CD4-positive, alpha-beta T cell (primary cell): Measurements from ENCODE around the gene RPAP3. TPM values are rescaled to one million over a fixed set of nuclear protein-coding genes. Genes with fewer than 3 reads are reported as not detected.

ENCODE experiments used
- ATAC-seq: fragments of 200-7000 bp; cut with Tn5 transposase; one replicate; pipeline ENCODE4 v1.10.0; 2022; ENCODE audit warnings: mild to moderate bottlenecking; ENCODE audit not compliant: poor library complexity
- CTCF ChIA-PET: fragments of 350-600 bp; sonication (Branson Sonifier 250); formaldehyde crosslinking; loops from one replicate; lab custom pipeline; 2021; ENCODE audit warnings: antibody characterized with exemption, inconsistent platforms; lab: Charles Lee
- POLR2A ChIA-PET: fragments of 350-600 bp; sonication (Branson Sonifier 250); formaldehyde crosslinking; loops from one replicate; lab custom pipeline; 2021; ENCODE audit warnings: antibody characterized with exemption, inconsistent platforms; lab: Charles Lee
- DNase-seq, 14 experiments: peaks; one replicate each; pipeline ENCODE4 v3.0.0-alpha.2; 2013 to 2020; ENCODE audit warnings: mixed read lengths in 2 of 14
- H3K27ac ChIP-seq, 2 donors: one replicate each; pipeline versions ENCODE4 v1.5.1 to v1.7.0; 2013; ENCODE audit warnings: low read length in 2 of 2, low read depth in 1 of 2, mild to moderate bottlenecking in 1 of 2
- H3K27me3 ChIP-seq, 2 experiments: 1 replicate in 1 of 2; 2 replicates in 1 of 2; pipeline versions ENCODE4 v1.6.1 to v1.7.0; 2013; ENCODE audit warnings: low read length in 2 of 2, control low read depth in 1 of 2, mild to moderate bottlenecking in 1 of 2, moderate library complexity in 1 of 2; ENCODE audit not compliant: insufficient read depth in 2 of 2, control insufficient read depth in 1 of 2
- H3K36me3 ChIP-seq: one replicate; pipeline ENCODE4 v1.6.1; 2013; ENCODE audit warnings: low read length, control low read depth; ENCODE audit not compliant: insufficient read depth
- H3K4me1 ChIP-seq: one replicate; pipeline ENCODE4 v1.6.1; 2013; ENCODE audit warnings: low read length, control low read depth; ENCODE audit not compliant: insufficient read depth
- H3K4me3 ChIP-seq: one replicate; pipeline ENCODE4 v1.5.1; 2013; ENCODE audit warnings: mild to moderate bottlenecking, low read length, moderate library complexity
- H3K9me3 ChIP-seq, 2 experiments: 1 replicate in 1 of 2; 2 replicates in 1 of 2; pipeline versions ENCODE4 v1.6.1 to v1.7.0; 2013; ENCODE audit warnings: low read length in 2 of 2, mild to moderate bottlenecking in 2 of 2, control low read depth in 1 of 2, moderate library complexity in 1 of 2; ENCODE audit not compliant: control insufficient read depth in 1 of 2, insufficient read depth in 1 of 2
- H3K27ac Mint-ChIP-seq: one replicate; pipeline ENCODE4 v1.8.0; 2020; ENCODE audit warnings: mixed read lengths
- H3K27me3 Mint-ChIP-seq: one replicate; pipeline ENCODE4 v1.8.0; 2021; ENCODE audit warnings: mixed read lengths
- H3K36me3 Mint-ChIP-seq: one replicate; pipeline ENCODE4 v1.8.0; 2021; ENCODE audit warnings: low read depth, mixed read lengths
- H3K4me1 Mint-ChIP-seq: one replicate; pipeline ENCODE4 v1.8.0; 2021; ENCODE audit warnings: low read depth, mixed read lengths
- H3K4me3 Mint-ChIP-seq: one replicate; pipeline ENCODE4 v1.8.0; 2020; ENCODE audit warnings: mild to moderate bottlenecking, mixed read lengths
- H3K9me3 Mint-ChIP-seq: one replicate; pipeline ENCODE4 v1.8.0; 2020; ENCODE audit warnings: mixed read lengths
- CTCF ChIP-seq: fragments of 200-600 bp; IDR thresholded peaks from one replicate; pipeline ENCODE4 v1.8.0; 2022; ENCODE audit warnings: antibody characterized with exemption, mild to moderate bottlenecking
- intact Hi-C, 2 experiments: fragments of 100-400 bp; cut with DNase I in 1 of 2; cut with micrococcal nuclease in 1 of 2; formaldehyde crosslinking; loops; one replicate each; pipeline versions ENCODE4 v1.15.1 to v1.9.0; 2023 to 2025; cut with DNase I, micrococcal nuclease
- total RNA-seq, 174 experiments: library from RNA in 2 of 174; stranded (reverse) in 2 of 174; gene quantifications; one replicate each; pipeline ENCODE4 v1.2.3 and lab custom pipeline; 2021 to 2026

The RPAP3 gene
- total RNA-seq, 2 experiments from 2014 or later: 24.6 to 26.4 TPM

GRCh38 chr12:47732504-47732903 is 26.7 kb upstream of the RPAP3 start:
- Mint-ChIP-seq H3K27ac (no peak overlapping the region), H3K4me3 (no peak overlapping the region), H3K4me1 (no peaks in the 10 kb centered on the region), H3K27me3 (no peaks in the 10 kb centered on the region), H3K36me3 (no peaks in the 10 kb centered on the region), H3K9me3 (no peaks in the 10 kb centered on the region)
- intact Hi-C loops: no loop called here
- TF ChIP-seq CTCF: no peak
- no peak for ATAC-seq
- POLR2A ChIA-PET: no interaction called here
- Histone ChIP-seq H3K9me3 (no peaks in the 10 kb centered on the region), H3K27me3 (no peaks in the 10 kb centered on the region), H3K4me1 (peaks cover 7% of the 10 kb centered on the region), H3K4me3 (no peak overlapping the region), H3K27ac (no peak overlapping the region), H3K36me3 (no peaks in the 10 kb centered on the region)
- DNase-seq: no peak
- CTCF ChIA-PET: no interaction called here

GRCh38 chr12:47731723-47732122 is 25.9 kb upstream of the RPAP3 start:
- Histone ChIP-seq H3K9me3 (no peaks in the 10 kb centered on the region), H3K4me3 (no peak overlapping the region), H3K4me1 (peaks cover 7% of the 10 kb centered on the region), H3K36me3 (no peaks in the 10 kb centered on the region), H3K27ac (no peak overlapping the region), H3K27me3 (no peaks in the 10 kb centered on the region)
- Mint-ChIP-seq H3K36me3 (no peaks in the 10 kb centered on the region), H3K4me3 (no peak overlapping the region), H3K9me3 (no peaks in the 10 kb centered on the region), H3K27me3 (no peaks in the 10 kb centered on the region), H3K4me1 (no peaks in the 10 kb centered on the region), H3K27ac (no peak overlapping the region)
- POLR2A ChIA-PET: no interaction called here
- DNase-seq (no peak), ATAC-seq (no peak)
- CTCF ChIA-PET: no interaction called here
- no peak for TF ChIP-seq CTCF
- intact Hi-C loops: no loop called here

GRCh38 chr12:47730341-47730744 is 24.5 kb upstream of the RPAP3 start:
- H3K36me3 ChIP-seq: no peaks in the 10 kb centered on the region
- no peak for DNase-seq
- Mint-ChIP-seq H3K9me3 (no peaks in the 10 kb centered on the region), H3K4me3 (no peak overlapping the region), H3K36me3 (no peaks in the 10 kb centered on the region), H3K27ac (no peak overlapping the region), H3K4me1 (no peaks in the 10 kb centered on the region), H3K27me3 (no peaks in the 10 kb centered on the region)
- H3K27ac ChIP-seq: no peak overlapping the region
- no peak for TF ChIP-seq CTCF
- H3K4me1 ChIP-seq: no peaks in the 10 kb centered on the region
- no peaks in the 10 kb centered on the region for H3K9me3 ChIP-seq
- ATAC-seq: no peak
- ChIA-PET CTCF (no interaction called here), POLR2A (no interaction called here)
- no peak overlapping the region for H3K4me3 ChIP-seq
- intact Hi-C loops: no loop called here
- no peaks in the 10 kb centered on the region for H3K27me3 ChIP-seq
